HEK293T (cell line): ENCODE measurements around the gene TRIM10.

ENCODE experiments used
- BHLHE40 ChIP-seq: fragments of 450-650 bp; IDR thresholded peaks from 2 replicates; pipeline ENCODE4 v1.6.1; 2016; ENCODE audit warnings: mild to moderate bottlenecking, moderate library complexity, borderline replicate concordance
- ELF4 ChIP-seq: fragments of 450-650 bp; IDR thresholded peaks from 2 replicates; pipeline ENCODE4 v1.6.1; 2017; ENCODE audit warnings: antibody characterized with exemption
- FOXA1 ChIP-seq: fragments of 450-650 bp; IDR thresholded peaks from 2 replicates; pipeline ENCODE4 v1.6.1; 2016; ENCODE audit warnings: mild to moderate bottlenecking
- FOXK2 ChIP-seq: fragments of 450-650 bp; IDR thresholded peaks from 2 replicates; pipeline ENCODE4 v1.6.1; 2016; ENCODE audit warnings: mild to moderate bottlenecking
- FOXM1 ChIP-seq: fragments of 450-650 bp; IDR thresholded peaks from 2 replicates; pipeline ENCODE4 v1.6.1; 2017; ENCODE audit warnings: mild to moderate bottlenecking, borderline replicate concordance
- HDGF ChIP-seq: fragments of 450-650 bp; IDR thresholded peaks from 2 replicates; pipeline ENCODE4 v1.6.1; 2017; ENCODE audit warnings: antibody characterized with exemption, borderline replicate concordance
- L3MBTL2 ChIP-seq: fragments of 450-650 bp; conservative IDR thresholded peaks from 2 replicates; pipeline ENCODE4 v1.6.1; 2016; ENCODE audit warnings: mild to moderate bottlenecking
- LEF1 ChIP-seq: fragments of 450-650 bp; IDR thresholded peaks from 2 replicates; pipeline ENCODE4 v1.6.1; 2017; ENCODE audit warnings: mild to moderate bottlenecking, borderline replicate concordance
- NFRKB ChIP-seq: fragments of 450-650 bp; IDR thresholded peaks from 2 replicates; pipeline ENCODE4 v1.6.1; 2016; ENCODE audit warnings: mild to moderate bottlenecking, moderate library complexity
- PKNOX1 ChIP-seq: fragments of 450-650 bp; IDR thresholded peaks from 2 replicates; pipeline ENCODE4 v1.6.1; 2016
- SP1 ChIP-seq: fragments of 450-650 bp; IDR thresholded peaks from 2 replicates; pipeline ENCODE4 v1.6.1; 2017
- SUZ12 ChIP-seq: fragments of 450-650 bp; IDR thresholded peaks from 2 replicates; pipeline ENCODE4 v1.6.1; 2016; ENCODE audit warnings: mild to moderate bottlenecking
- TARDBP ChIP-seq: fragments of 450-650 bp; IDR thresholded peaks from 2 replicates; pipeline ENCODE4 v1.6.1; 2016
- ZNF384 ChIP-seq: fragments of 450-650 bp; IDR thresholded peaks from 2 replicates; pipeline ENCODE4 v1.6.1; 2016

- TF ChIP-seq SUZ12 = no peak
- TF ChIP-seq NFRKB = no peak
- TF ChIP-seq FOXA1 = no peak
- TF ChIP-seq LEF1 = no peak
- no peak for TF ChIP-seq SP1
- no peak for TF ChIP-seq BHLHE40
- TF ChIP-seq L3MBTL2 = no peak
- TF ChIP-seq PKNOX1 = no peak
- TF ChIP-seq ELF4 = no peak
- no peak for TF ChIP-seq TARDBP
- no peak for TF ChIP-seq HDGF
- TF ChIP-seq FOXK2 = no peak
- no peak for TF ChIP-seq FOXM1
- TF ChIP-seq ZNF384 = no peak
These were observed 1.5 kb upstream of the TRIM10 start for GRCh38 chr6:30162265-30163089.
